Mesodermal cell (in vitro differentiated cells): Measurements from ENCODE around the gene CRYBB1.

Experiments
- H3K27ac ChIP-seq: 2 replicates; pipeline ENCODE4 v1.7.0; 2013; ENCODE audit warnings: mild to moderate bottlenecking, low read depth, low read length, moderate library complexity; ENCODE audit not compliant: severe bottlenecking
- H3K36me3 ChIP-seq: 2 replicates; pipeline ENCODE4 v1.7.1; 2013; ENCODE audit warnings: mild to moderate bottlenecking, low read length, moderate library complexity; ENCODE audit not compliant: control insufficient read depth, insufficient read depth
- H3K4me1 ChIP-seq: one replicate; pipeline ENCODE4 v1.7.1; 2013; ENCODE audit warnings: mild to moderate bottlenecking, low read length; ENCODE audit not compliant: insufficient read depth, control insufficient read depth, poor library complexity, severe bottlenecking
- H3K4me3 ChIP-seq: 2 replicates; pipeline ENCODE4 v1.7.0; 2013; ENCODE audit warnings: low read length, control low read depth, mild to moderate bottlenecking; ENCODE audit not compliant: insufficient read depth, poor library complexity, severe bottlenecking; ENCODE audit errors: extremely low read depth
- H3K9me3 ChIP-seq: 2 replicates; pipeline ENCODE4 v1.7.1; 2013; ENCODE audit warnings: mild to moderate bottlenecking, low read length, moderate library complexity; ENCODE audit not compliant: control insufficient read depth
- WGBS, 2 experiments: methylation state at CpG; one replicate each; pipeline ENCODE4 v1.1.5; 2013; ENCODE audit warnings: missing lambda C conversion rate in 2 of 2; ENCODE audit not compliant: insufficient coverage in 2 of 2; 5-methylcytosine and 5-hydroxymethylcytosine counted together

The CRYBB1 gene

GRCh38 chr22:26635117-26635516 lies 17.3 kb upstream of the CRYBB1 start:
- 88 to 94% methylated on average over 1 of the region's 2 CpGs for WGBS, 2 experiments
- Histone ChIP-seq H3K4me1 (peaks cover 9% of the 10 kb centered on the region), H3K36me3 (no peaks in the 10 kb centered on the region)

GRCh38 chr22:26634189-26634588 lies 16.4 kb upstream of the CRYBB1 start:
- Histone ChIP-seq H3K4me1 (peaks cover 9% of the 10 kb centered on the region), H3K9me3 (peaks cover 3% of the 10 kb centered on the region), H3K27ac (no peak overlapping the region), H3K4me3 (no peak overlapping the region), H3K36me3 (no peaks in the 10 kb centered on the region)
- WGBS, 2 experiments, result no CpG with 5 or more reads among the region's 3 CpGs

More at GRCh38 chr22:26635117-26635516, 17.3 kb upstream of the CRYBB1 start:
- H3K27ac ChIP-seq, result no peak overlapping the region
- no peak overlapping the region for H3K4me3 ChIP-seq
- H3K9me3 ChIP-seq, result peaks cover 3% of the 10 kb centered on the region

DNA sequence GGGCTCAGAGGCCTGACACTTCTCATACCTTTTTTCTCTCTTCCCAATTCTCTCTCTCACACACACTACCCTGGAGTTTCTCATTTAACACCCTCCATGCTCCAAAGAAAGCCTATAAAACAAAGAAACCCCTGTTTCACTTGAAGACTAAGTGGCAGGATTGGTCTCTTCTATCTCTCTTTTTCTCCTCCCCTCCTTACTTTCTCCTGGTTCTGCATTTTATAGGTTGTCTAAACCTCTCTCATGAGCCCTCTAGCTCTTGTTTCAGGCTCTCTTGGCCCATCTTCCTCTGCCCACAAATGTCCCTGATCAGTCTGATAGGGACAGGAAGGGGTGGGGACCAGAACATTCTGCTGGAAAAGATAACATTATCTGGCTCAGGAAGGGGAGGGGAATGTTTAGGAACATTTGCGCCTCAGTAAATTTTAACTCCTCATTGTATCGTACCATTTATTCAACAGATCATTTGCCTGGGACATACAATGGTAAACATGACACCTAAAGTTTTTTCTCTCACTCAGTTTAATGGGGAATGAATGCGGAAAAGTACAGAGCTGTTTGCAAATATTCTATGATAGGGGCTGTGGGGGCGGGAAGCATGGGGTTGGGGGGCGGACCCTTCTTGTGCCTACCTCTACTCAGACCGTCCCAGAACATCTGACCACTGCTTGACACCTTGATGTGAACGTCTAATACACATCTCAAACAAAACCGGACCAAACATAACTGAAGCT lies 14.8 kb upstream of the CRYBB1 start:
- Histone ChIP-seq H3K27ac (peak overlapping the region; percentile 79), H3K36me3 (no peaks in the 10 kb centered on the region), H3K9me3 (peaks cover 3% of the 10 kb centered on the region), H3K4me1 (peaks cover 9% of the 10 kb centered on the region), H3K4me3 (no peak overlapping the region)
- WGBS, 2 experiments, result 42 to 61% methylated on average over 4 of the region's 8 CpGs

DNA sequence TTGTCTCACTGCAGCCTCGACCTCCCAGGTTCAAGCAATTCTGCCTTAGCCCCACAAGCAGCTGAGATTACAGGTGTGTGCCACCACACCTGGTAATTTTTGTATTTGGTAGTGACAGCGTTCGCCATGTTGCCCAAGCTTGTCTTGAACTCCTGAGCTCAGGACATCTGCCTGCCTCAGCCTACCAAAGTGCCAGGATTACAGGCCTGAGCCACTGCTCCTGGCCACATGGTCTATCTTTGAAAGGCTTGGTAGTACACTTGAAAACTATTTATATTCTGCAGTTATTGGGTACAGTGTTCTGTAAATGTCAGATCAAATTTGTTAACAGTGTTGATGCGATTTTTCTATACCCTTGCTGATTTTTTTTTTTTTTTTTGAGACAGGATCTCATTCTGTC lies 13.5 kb upstream of the CRYBB1 start:
- 82 to 89% methylated on average over 3 to 4 of the region's 4 CpGs for WGBS, 2 experiments
- Histone ChIP-seq H3K4me3 (no peak overlapping the region), H3K36me3 (no peaks in the 10 kb centered on the region), H3K4me1 (peaks cover 9% of the 10 kb centered on the region), H3K27ac (no peak overlapping the region), H3K9me3 (peaks cover 3% of the 10 kb centered on the region)

GRCh38 chr22:26629988-26630761 lies 12.3 kb upstream of the CRYBB1 start:
- Histone ChIP-seq H3K9me3 (peaks cover 3% of the 10 kb centered on the region), H3K4me1 (peaks cover 9% of the 10 kb centered on the region), H3K36me3 (no peaks in the 10 kb centered on the region), H3K4me3 (no peak overlapping the region), H3K27ac (no peak overlapping the region)
- 95 to 99% methylated on average over 13 to 16 of the region's 18 CpGs for WGBS, 2 experiments

GRCh38 chr22:26624803-26625202 lies 7.0 kb upstream of the CRYBB1 start:
- H3K9me3 ChIP-seq, result no peaks in the 10 kb centered on the region
- H3K4me1 ChIP-seq, result no peaks in the 10 kb centered on the region
- WGBS, 2 experiments, result 95% methylated on average over 12 of the region's 12 CpGs
- no peak overlapping the region for H3K27ac ChIP-seq
- H3K36me3 ChIP-seq, result no peaks in the 10 kb centered on the region
- H3K4me3 ChIP-seq, result no peak overlapping the region

DNA sequence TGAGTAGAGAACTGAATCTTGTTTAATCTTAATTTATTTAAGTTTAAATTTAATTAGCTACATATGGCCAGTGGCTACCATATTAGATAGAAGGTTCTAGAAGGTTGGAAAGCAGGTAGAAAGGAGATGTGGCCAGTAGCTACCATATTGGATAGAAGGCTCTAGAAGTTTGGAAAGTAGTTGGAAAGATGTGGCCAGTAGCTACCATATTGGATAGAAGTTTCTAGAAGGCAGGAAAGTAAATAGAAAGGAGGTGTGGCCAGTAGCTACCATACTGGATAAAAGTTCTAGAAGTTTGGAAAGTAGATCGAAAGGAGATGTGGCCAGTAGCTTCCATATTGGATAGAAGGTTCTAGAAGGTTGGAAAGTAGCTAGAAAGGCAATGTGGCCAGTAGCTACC lies 6.2 kb upstream of the CRYBB1 start:
- no peak overlapping the region for H3K27ac ChIP-seq
- H3K4me1 ChIP-seq, result no peaks in the 10 kb centered on the region
- H3K9me3 ChIP-seq, result no peaks in the 10 kb centered on the region
- 78 to 95% methylated on average over 1 of the region's 1 CpG for WGBS, 2 experiments
- H3K36me3 ChIP-seq, result no peaks in the 10 kb centered on the region
- no peak overlapping the region for H3K4me3 ChIP-seq

- 72 to 89% methylated on average over 2 of the region's 7 CpGs for WGBS, 2 experiments
- H3K4me1 ChIP-seq, result peaks cover 15% of the 10 kb centered on the region
- no peaks in the 10 kb centered on the region for H3K9me3 ChIP-seq
- H3K4me3 ChIP-seq, result no peak within 1 kb of the TSS
- no peaks in the 10 kb centered on the region for H3K36me3 ChIP-seq
- no peak within 1 kb of the TSS for H3K27ac ChIP-seq
These were observed 3.8 kb upstream of the CRYBB1 start, which contains the start of gene CRYBA4 for GRCh38 chr22:26621663-26622062. TSS of gene CRYBA4 (plus strand) at chr22:26621963. CDS start at chr22:26622597, 634 bp downstream.

GRCh38 chr22:26620197-26620596 lies 2.4 kb upstream of the CRYBB1 start:
- 80 to 100% methylated on average over 1 of the region's 2 CpGs for WGBS, 2 experiments

DNA sequence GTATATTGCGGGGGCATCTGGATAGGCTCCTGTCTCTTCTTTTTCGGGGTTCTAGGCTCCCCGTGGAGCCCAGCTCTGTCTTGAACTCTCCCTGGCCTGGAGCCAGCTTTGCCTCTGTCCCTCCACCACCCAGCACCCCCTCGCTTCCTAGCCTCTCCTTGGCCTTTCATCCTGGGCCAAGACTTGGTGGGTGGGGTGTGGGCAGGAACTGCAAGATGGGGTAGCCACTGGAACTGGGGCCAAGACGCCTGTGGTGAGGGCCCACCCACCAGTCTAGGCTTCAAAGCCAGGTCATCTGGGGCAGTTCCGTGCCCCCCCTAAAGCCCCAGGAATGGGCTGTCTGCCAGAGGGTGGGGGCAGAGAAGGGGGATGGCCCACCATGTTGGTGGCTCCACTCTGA lies 1.7 kb upstream of the CRYBB1 start:
- peaks cover 22% of the 10 kb centered on the region for H3K4me1 ChIP-seq
- no peaks in the 10 kb centered on the region for H3K9me3 ChIP-seq
- H3K36me3 ChIP-seq, result no peaks in the 10 kb centered on the region
- WGBS, 2 experiments, result 80 to 90% methylated on average over 2 to 3 of the region's 6 CpGs
- H3K4me3 ChIP-seq, result no peak overlapping the region
- H3K27ac ChIP-seq, result no peak overlapping the region

More at GRCh38 chr22:26620197-26620596, 2.4 kb upstream of the CRYBB1 start:
- Histone ChIP-seq H3K27ac (no peak overlapping the region), H3K36me3 (no peaks in the 10 kb centered on the region), H3K4me3 (no peak overlapping the region), H3K9me3 (no peaks in the 10 kb centered on the region), H3K4me1 (peaks cover 22% of the 10 kb centered on the region)

- WGBS, 2 experiments, result 94 to 100% methylated on average over 3 to 5 of the region's 8 CpGs
- Histone ChIP-seq H3K4me1 (peaks cover 22% of the 10 kb centered on the region), H3K4me3 (no peak overlapping the region), H3K36me3 (no peaks in the 10 kb centered on the region), H3K27ac (no peak overlapping the region), H3K9me3 (no peaks in the 10 kb centered on the region)
These were observed 628 bp upstream of the CRYBB1 start for GRCh38 chr22:26618455-26618854.
